Esophagus mucosa (tissue), 1 donor: ENCODE measurements around the gene HSF5. TPM values are rescaled to one million over a fixed set of nuclear protein-coding genes. Genes with fewer than 3 reads are reported as not detected.

Experiments
- ATAC-seq: fragments of 200-7000 bp; cut with Tn5 transposase; one replicate; pipeline ENCODE4 v1.9.1; 2020
- total RNA-seq: library from RNA; stranded (reverse); gene quantifications from one replicate; pipeline ENCODE4 v1.2.4, GENCODE V29; 2023
- donor health status: DM: yes; HTN: yes; CAD: no.

The HSF5 gene
- total RNA-seq, 1 donor from 2014 or later = not detected

DNA sequence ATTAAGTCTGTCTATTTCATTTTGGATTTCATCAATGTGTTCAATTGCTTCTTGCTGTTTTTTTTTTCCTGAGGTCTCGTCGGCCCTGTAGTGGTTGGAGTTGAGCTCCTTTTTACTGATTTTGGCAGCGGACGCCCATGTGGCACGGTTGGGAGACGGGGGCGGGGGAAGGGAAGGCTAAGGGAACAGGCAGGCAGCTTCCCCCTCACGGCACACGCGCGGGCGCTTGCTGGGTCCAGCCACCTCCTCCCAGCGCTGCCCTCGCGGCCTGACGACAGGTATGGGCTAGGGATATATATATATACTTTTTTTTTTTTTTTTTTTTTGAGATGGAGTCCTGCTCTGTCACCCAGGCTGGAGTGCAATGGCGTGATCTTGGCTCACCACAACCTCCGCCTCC, 11.4 kb downstream of the HSF5 start:
- no peak for ATAC-seq

GRCh38 chr17:58475985-58476384, 12.2 kb downstream of the HSF5 start:
- no peak for ATAC-seq

DNA sequence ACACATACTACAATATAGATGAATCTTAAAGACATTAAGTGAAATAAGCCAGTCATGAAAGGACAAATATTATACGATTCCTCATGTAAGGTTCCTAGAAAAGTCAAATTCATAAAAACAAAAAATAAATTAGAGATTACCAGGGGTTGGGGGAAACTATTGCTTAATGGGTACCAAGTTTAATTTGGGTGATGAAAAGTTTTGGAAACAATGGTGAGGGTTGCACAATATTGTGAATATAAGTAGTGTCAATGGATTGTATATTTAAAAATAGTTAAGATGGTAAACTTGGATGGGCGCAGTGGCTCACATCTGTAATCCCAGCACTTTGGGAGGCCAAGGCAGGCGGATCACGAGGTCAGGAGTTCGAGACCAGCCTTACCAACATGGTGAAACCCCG, 17.9 kb downstream of the HSF5 start:
- ATAC-seq = no peak

DNA sequence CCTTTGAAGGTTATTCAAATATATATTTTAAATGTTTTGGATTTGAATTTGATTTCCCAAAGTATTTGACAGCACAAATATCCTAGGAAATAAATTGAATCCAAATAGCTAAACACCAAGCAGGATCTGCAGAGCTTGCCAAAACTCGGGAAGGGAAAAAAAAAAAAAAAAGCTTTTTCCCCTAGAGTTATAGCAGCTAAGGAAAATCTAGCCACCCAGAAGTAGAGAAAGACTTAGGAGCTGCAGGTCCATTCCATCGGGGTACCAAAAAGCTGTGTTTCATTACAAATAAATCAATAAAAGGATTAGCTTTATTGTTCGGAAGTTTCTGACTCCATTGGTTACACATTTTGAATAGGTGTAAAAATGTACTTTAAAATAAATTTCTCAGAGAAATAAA, 19.3 kb downstream of the HSF5 start:
- no peak for ATAC-seq

DNA sequence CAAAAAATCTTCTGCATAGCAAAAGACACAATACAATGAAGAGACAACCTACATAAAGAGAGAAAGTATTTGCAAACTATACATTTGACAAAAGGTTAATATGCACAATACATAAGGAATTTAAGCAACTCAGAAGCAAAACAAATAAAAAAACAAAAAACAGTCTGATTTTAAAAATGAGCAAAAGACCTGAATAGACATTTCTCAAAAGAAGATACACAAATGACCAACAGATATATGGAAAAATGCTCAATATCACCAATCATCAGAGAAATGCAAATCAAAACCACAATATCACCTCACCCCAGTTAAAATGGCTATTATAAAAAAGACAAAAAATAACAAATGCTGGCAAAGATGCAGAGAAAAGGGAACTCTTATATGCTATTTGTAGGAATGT, 32.7 kb downstream of the HSF5 start:
- ATAC-seq = no peak

GRCh38 chr17:58452738-58453137, 35.5 kb downstream of the HSF5 start:
- no peak for ATAC-seq

DNA sequence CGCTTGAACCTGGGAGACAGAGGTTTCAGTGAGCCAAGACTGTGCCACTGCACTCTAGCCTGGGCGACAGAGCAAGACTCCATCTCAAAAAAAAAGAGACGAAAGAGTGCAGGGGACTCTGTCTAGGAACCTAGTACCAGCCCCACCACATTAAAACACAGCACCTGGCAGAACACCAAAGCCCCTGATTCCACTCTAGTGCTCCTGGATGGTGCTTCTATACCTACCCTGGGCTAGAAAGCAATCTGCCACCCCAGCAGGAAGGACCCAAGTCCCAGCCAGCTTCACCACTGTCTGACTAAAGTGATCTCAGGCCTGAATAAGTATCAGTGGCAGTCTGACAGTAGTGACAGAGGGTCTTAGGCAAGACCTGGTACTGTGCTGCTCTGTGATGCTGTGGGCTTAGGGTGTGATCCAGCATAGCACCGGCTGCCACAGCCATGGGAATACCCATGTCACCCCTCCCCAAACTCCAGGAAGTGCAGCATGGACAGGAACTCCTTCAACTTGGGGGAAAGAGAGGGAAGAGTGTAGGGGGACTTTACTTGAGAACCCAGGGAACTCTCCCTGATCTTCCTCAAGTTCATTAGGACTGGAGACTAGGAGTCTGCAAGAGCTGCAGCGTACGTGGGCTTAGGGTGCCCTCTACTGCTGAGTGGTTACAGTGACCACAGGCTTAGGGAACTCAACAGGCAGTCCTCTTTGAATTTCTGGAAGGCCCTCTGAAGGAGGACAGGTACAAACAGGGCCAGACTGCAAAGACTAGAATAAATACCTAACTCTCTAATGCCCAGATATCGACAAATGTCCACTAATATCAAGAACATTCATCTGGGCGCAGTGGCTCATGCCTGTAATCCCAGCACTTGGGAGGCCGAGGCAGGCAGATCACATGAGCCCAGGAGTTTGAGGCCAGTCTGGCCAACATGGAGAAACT, 40.9 kb downstream of the HSF5 start:
- peak; percentile 94 for ATAC-seq

- no peak for ATAC-seq
These were observed 42.1 kb downstream of the HSF5 start for GRCh38 chr17:58446086-58446485.

- ATAC-seq = no peak
These were observed 51.4 kb downstream of the HSF5 start for GRCh38 chr17:58436805-58437239.

GRCh38 chr17:58436245-58436644, 52.0 kb downstream of the HSF5 start:
- no peak for ATAC-seq

GRCh38 chr17:58432806-58433573, 55.2 kb downstream of the HSF5 start:
- no peak for ATAC-seq

DNA sequence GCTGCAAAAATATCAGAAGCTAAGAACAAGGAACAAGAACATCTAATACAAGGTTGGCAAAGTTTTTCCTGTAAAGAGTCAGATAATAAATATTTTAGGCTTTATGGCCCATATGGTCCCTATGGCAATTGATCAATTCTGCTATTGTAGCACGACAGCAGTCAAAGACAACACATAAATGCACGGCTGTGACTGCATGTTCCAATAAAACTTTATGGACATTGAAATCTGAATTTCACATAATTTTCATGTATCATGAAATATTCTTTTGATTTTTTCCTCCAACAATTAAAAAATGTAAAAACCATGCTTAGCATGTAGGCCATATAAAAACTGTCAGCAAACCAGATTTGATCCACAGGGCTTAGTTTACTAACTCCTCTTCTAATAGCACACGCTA, 60.4 kb downstream of the HSF5 start:
- no peak for ATAC-seq

DNA sequence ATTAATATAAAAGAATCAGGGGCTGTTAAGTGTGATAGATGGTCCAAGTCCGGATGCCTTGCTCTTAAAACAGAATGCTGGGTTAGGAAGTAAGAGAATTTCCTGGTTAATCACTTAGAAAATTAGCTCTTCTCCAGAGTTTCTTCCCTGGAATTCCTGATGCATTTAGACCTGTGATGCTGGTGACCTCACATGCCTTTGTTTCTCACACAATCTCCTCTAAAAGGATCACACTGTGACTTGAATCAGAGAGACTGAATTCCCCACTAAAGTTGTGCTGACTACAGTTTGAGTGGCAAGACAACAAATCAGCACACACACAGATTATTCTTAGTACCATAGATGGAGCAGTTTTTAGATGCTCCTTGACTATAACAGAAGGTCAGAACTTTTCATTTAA, 66.5 kb downstream of the HSF5 start:
- ATAC-seq = no peak

- no peak for ATAC-seq
These were observed 67.4 kb downstream of the HSF5 start for GRCh38 chr17:58420827-58421226.

DNA sequence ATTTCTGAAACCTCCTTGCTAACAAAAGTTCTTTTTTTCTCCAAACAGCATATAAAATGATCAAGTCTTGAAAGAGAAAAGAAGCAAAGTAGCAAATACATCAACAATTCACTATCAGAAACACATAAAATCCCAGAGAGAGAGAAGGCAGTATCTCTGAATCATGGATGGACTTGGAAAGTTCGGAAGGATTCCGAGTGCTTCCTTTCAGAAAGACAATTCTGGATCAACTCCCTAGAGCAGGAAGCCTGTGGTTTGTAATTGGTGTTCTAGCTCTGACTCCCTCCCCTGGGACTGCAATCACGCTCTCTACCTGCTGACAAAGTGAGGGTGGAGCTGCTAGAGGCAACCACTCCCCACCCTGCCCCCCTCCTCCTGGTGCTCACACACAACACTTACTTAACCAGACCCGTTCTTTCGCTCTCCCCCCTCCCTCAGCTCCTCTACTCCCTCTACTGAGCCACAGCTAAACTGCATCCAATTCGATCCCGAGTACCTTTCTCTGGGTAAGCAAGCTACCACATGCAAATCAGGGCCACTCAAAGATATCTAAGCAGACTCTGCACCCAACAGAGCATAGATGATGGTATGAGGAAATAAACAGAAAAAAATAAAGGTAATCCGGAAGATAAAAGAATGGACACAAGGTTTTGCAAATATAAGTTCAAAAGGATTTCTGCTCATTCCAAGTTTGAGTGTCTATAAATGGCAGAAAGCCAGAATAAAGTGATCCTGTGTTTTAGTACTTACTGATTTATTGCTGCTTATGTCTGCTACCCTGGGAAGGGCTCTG, 70.7 kb downstream of the HSF5 start, which contains the start of gene RNF43:
Gene RNF43, minus strand, starts transcription at position 235 of the 793 bp plus-strand sequence. CDS start 1,957 bp downstream, outside the sequence.
- peak; percentile 100 for ATAC-seq

DNA sequence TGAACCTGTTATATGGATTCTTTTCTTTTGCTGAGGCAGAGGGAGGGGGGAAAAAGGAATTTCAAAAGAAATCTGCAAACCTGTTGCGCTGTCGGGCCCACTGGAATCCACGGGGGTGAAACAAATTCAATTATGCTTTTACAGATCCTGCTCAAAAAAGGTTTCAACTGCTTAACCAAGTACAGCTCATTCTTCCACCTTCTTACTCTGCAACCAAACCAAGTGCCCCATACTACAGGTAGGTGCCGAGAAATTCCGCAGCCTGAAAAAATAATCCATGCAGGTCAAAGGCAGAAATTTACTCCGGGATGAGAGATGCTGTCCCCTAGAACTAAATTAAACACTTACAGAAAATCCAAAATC, 71.3 kb downstream of the HSF5 start:
- no peak for ATAC-seq

- no peak for ATAC-seq
These were observed 71.8 kb downstream of the HSF5 start for GRCh38 chr17:58416396-58416795.

GRCh38 chr17:58415371-58416055, 72.7 kb downstream of the HSF5 start:
- ATAC-seq = no peak

GRCh38 chr17:58414596-58414997, 73.6 kb downstream of the HSF5 start:
- peak; percentile 40 for ATAC-seq

- no peak for ATAC-seq
These were observed 74.5 kb downstream of the HSF5 start for GRCh38 chr17:58413684-58414083.

DNA sequence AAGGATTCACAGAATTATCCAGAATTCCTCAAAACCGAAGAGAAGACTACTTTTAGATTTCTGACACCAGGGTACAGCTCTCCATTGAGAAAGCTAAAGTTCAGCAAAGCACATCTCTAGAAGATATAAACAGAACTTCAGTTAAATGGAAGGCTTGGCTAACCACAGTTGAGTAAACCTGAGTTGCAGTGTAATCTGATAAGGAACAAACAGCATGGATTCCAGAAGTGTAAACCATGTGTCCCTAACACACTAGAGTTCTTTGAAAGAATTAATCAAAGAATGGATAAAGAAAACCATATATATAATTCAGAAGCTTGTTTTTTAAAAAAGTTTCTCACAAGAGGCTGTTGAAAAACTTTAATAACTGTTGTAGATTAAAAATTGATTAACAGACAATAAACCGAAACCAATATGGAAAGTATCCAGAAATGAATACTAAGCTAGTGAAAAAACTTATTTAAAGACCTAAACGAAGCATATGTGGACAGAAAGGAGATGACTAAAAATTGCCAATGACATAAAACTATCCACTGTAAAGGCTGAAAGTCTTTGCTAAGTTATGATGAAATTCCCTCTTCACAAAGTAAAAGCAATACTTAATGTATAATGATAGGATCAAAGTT, 75.1 kb downstream of the HSF5 start:
- no peak for ATAC-seq
